OCI-LY7 (cell line): ENCODE results near the gene SPTB. TPM values are rescaled to one million over a fixed set of nuclear protein-coding genes. Genes with fewer than 3 reads are reported as not detected.

ENCODE experiments used
- BruUV-seq: library from RNA; stranded (reverse); fragments of 400-500 nt; replicated peaks from 2 replicates; lab custom pipeline; 2021; lab: Mats Ljungman, UMichigan
- CTCF ChIA-PET: fragments of 300-600 bp; sonication (Branson Sonifier 250); formaldehyde crosslinking; loops from one replicate; lab custom pipeline; 2022; ENCODE audit warnings: antibody characterized with exemption; ENCODE audit not compliant: unreplicated experiment; lab: Charles Lee
- POLR2A ChIA-PET: fragments of 300-600 bp; sonication (Branson Sonifier 250); formaldehyde crosslinking; loops from one replicate; lab custom pipeline; 2022; ENCODE audit warnings: antibody characterized with exemption; lab: Charles Lee
- DNase-seq: peaks from one replicate; pipeline ENCODE4 v3.0.0-alpha.2; 2015; ENCODE audit warnings: low spot score
- H2AFZ ChIP-seq: fragments of 200-600 bp; sonication (generic), shearing (Covaris generic); 2 replicates; pipeline ENCODE4 v1.6.1; 2014; ENCODE audit warnings: mild to moderate bottlenecking, antibody characterized with exemption, low read length, moderate library complexity
- H3K27ac ChIP-seq: fragments of 200-600 bp; sonication (generic); 2 replicates; pipeline ENCODE4 v1.5.1; 2014; ENCODE audit warnings: mixed run types, low read depth, mild to moderate bottlenecking, moderate library complexity, low read length, inconsistent platforms; ENCODE audit not compliant: poor library complexity, severe bottlenecking
- H3K36me3 ChIP-seq: fragments of 200-600 bp; sonication (generic); 2 replicates; pipeline ENCODE4 v1.6.1; 2014; ENCODE audit warnings: mild to moderate bottlenecking, antibody characterized with exemption, low read length, moderate library complexity, mixed read lengths; ENCODE audit not compliant: insufficient read depth
- H3K4me1 ChIP-seq: fragments of 200-600 bp; sonication (generic); 2 replicates; pipeline ENCODE4 v1.5.1; 2014; ENCODE audit warnings: mild to moderate bottlenecking, low read length; ENCODE audit not compliant: insufficient read depth, poor library complexity, severe bottlenecking
- H3K4me2 ChIP-seq: fragments of 200-600 bp; sonication (generic); 2 replicates; pipeline ENCODE4 v1.6.1; 2014; ENCODE audit warnings: mild to moderate bottlenecking, low read length
- H3K4me3 ChIP-seq: fragments of 200-600 bp; sonication (generic); 2 replicates; pipeline ENCODE4 v1.5.1; 2014; ENCODE audit warnings: mild to moderate bottlenecking, low read depth, low read length; ENCODE audit not compliant: poor library complexity, severe bottlenecking
- H3K79me2 ChIP-seq: fragments of 200-600 bp; sonication (generic); 2 replicates; pipeline ENCODE4 v1.6.1; 2016; ENCODE audit warnings: low read depth, mild to moderate bottlenecking, low read length, moderate library complexity, mixed read lengths; ENCODE audit not compliant: insufficient read depth
- H3K9me2 ChIP-seq: fragments of 200-600 bp; sonication (generic); 2 replicates; pipeline ENCODE4 v1.6.1; 2016; ENCODE audit warnings: mild to moderate bottlenecking, low read length, mixed read lengths; ENCODE audit not compliant: insufficient read depth
- H3K9me3 ChIP-seq: fragments of 200-600 bp; sonication (generic); 2 replicates; pipeline ENCODE4 v1.6.1; 2014; ENCODE audit warnings: mild to moderate bottlenecking, mixed run types, low read length, mixed read lengths
- H4K20me1 ChIP-seq: fragments of 200-600 bp; sonication (generic); 2 replicates; pipeline ENCODE4 v1.6.1; 2014; ENCODE audit warnings: mild to moderate bottlenecking, antibody characterized with exemption, low read length, moderate library complexity, mixed read lengths; ENCODE audit not compliant: insufficient read depth
- CTCF ChIP-seq: fragments of 200-600 bp; sonication (generic); conservative IDR thresholded peaks from 2 replicates; pipeline ENCODE4 v1.5.1; 2014; ENCODE audit warnings: mild to moderate bottlenecking, antibody characterized with exemption, low read length, moderate library complexity, mixed read lengths
- EZH2phosphoT487 ChIP-seq: fragments of 200-600 bp; sonication (generic); IDR thresholded peaks from 2 replicates; pipeline ENCODE4 v1.6.1; 2018; ENCODE audit warnings: low read depth, borderline replicate concordance, mild to moderate bottlenecking, mixed run types, antibody characterized with exemption, low read length, moderate library complexity, mixed read lengths
- intact Hi-C: fragments of 100-400 bp; cut with micrococcal nuclease; formaldehyde crosslinking; loops from one replicate; pipeline ENCODE4 v1.10.0; 2022; ENCODE audit not compliant: unreplicated experiment
- total RNA-seq, 2 experiments: library from RNA; depleted of rRNA in 1 of 2; stranded (reverse); fragments of >200 nt in 1 of 2; shearing (Covaris generic) in 1 of 2; gene quantifications; 2 replicates each; pipeline ENCODE4 v1.2.3, GENCODE V29; 2014 to 2022

SPTB gene
- total RNA-seq, 2 experiments from 2014 or later = not detected

- peaks cover 44% of the 10 kb centered on the region for H3K79me2 ChIP-seq
These were observed 43.3 kb upstream of the SPTB start for GRCh38 chr14:64923015-64923414.

DNA sequence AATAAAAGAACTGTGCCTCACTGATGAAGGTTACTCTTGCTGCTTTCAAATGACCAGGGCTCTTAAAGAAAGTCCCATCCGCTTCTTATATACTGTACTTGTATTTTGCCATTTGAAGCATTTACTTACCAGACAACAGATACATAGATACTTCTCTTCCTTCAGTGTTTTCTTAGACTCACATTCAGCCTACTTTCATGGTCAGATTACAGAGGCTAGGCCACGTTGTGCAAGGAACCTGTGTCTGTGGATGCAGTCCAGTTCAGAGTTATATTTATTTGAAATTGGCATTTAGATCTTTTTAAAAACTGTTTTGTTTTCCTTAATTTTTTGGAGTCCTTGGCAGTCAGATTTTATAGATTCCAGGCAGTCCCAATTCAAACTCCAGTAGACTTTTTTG, 40.8 kb upstream of the SPTB start:
- no peak for DNase-seq
- H2AFZ ChIP-seq = no peak overlapping the region
- H3K9me2 ChIP-seq = no peaks in the 10 kb centered on the region
- H3K4me2 ChIP-seq = no peak overlapping the region
- H4K20me1 ChIP-seq = peaks cover 21% of the 10 kb centered on the region; the same call in 1 of the 2 replicates
- H3K9me3 ChIP-seq = no peaks in the 10 kb centered on the region
- CTCF ChIA-PET = no interaction called here
- no peak overlapping the region for H3K27ac ChIP-seq
- POLR2A ChIA-PET = interaction anchor here (0.6 to 0.7 kb wide), 2 partner anchors 25 to 970 kb away, joined by 3 read pairs; no protein-coding TSS in a partner anchor
- TF ChIP-seq EZH2phosphoT487 (no peak), CTCF (no peak)
- BruUV-seq = no TSS peak
- peaks cover 8% of the 10 kb centered on the region for H3K4me1 ChIP-seq
- intact Hi-C loops = no loop called here
- peaks cover 66% of the 10 kb centered on the region for H3K79me2 ChIP-seq
- H3K4me3 ChIP-seq = no peak overlapping the region
- peaks cover 56% of the 10 kb centered on the region for H3K36me3 ChIP-seq

More at GRCh38 chr14:64923015-64923414, 43.3 kb upstream of the SPTB start:
- Histone ChIP-seq H3K4me3 (no peak overlapping the region), H3K9me2 (no peaks in the 10 kb centered on the region), H3K4me2 (no peak overlapping the region), H3K27ac (no peak overlapping the region), H4K20me1 (peaks cover 11% of the 10 kb centered on the region; the same call in 1 of the 2 replicates), H3K4me1 (peaks cover 3% of the 10 kb centered on the region), H3K36me3 (peaks cover 66% of the 10 kb centered on the region), H3K9me3 (no peaks in the 10 kb centered on the region), H2AFZ (no peak overlapping the region)
- intact Hi-C loops = no loop called here
- ChIA-PET CTCF (no interaction called here), POLR2A (no interaction called here)
- no TSS peak for BruUV-seq
- TF ChIP-seq EZH2phosphoT487 (no peak), CTCF (no peak)
- DNase-seq = no peak

- intact Hi-C loops = no loop called here
- CTCF ChIA-PET = no interaction called here
These were observed 39.9 kb upstream of the SPTB start for GRCh38 chr14:64919618-64920017.

More at GRCh38 chr14:64919618-64920017, 39.9 kb upstream of the SPTB start:
- Histone ChIP-seq H3K79me2 (peaks cover 75% of the 10 kb centered on the region), H3K36me3 (peaks cover 47% of the 10 kb centered on the region), H3K4me2 (no peak overlapping the region), H2AFZ (no peak overlapping the region), H3K9me2 (no peaks in the 10 kb centered on the region), H4K20me1 (peaks cover 27% of the 10 kb centered on the region; the same call in 1 of the 2 replicates), H3K27ac (no peak overlapping the region), H3K4me3 (no peak overlapping the region), H3K4me1 (peaks cover 12% of the 10 kb centered on the region), H3K9me3 (no peaks in the 10 kb centered on the region)
- no peak for DNase-seq
- no TSS peak for BruUV-seq
- POLR2A ChIA-PET = interaction anchor here (0.7 kb wide), 1 partner anchor 25 kb away, joined by 3 read pairs; no protein-coding TSS in a partner anchor
- TF ChIP-seq EZH2phosphoT487 (no peak), CTCF (no peak)
